Inflammatory macrophage treated with lipopolysaccharide for 4 hours (primary cell): ENCODE results near the gene BOLA2B.
A peak's percentile ranks its signal among the peaks of the same experiment; 100 is the strongest.
"Not testable (repeated sequence)": the region's sequence is repeated elsewhere in the genome, so short reads cannot be mapped to it uniquely, and the experiment has no call there.

Source experiments
- DNase-seq: peaks from one replicate; pipeline ENCODE4 v3.0.0-alpha.2; 2020

Gene BOLA2B

DNA sequence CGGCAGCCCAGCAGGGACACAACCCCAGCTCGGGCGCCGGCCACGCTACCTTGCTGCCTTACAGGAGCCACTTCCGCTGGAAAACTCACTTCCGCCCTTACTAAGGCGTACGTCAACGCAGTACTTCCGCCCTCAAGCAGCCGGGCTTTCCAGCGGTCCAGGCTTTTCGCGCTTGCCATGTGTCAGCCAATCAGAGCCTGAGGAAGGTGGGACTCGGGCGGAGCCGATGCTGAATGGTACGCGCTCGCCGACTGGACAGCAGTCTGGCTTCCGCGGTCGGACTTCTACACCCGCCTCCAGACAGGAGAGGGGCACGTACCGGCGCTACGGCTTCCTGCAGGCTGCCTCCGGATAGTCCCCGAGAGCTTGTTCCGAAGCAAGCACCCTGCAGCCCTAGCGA is at the start of gene BOLA2B, which contains the start of gene SLX1A:
TSS of gene BOLA2B (minus strand) at position 52 of the 400 bp plus-strand sequence. CDS start 71 bp downstream, outside the sequence.
TSS of gene SLX1A (plus strand) at position 261 of the 400 bp plus-strand sequence. CDS start 210 bp downstream, outside the sequence.
- DNase-seq = not testable (repeated sequence)

- not testable (repeated sequence) for DNase-seq
Measured at GRCh38 chr16:30217082-30217481, 23.6 kb upstream of the BOLA2B start.

GRCh38 chr16:30211414-30211813 is 17.9 kb upstream of the BOLA2B start:
- not testable (repeated sequence) for DNase-seq

DNA sequence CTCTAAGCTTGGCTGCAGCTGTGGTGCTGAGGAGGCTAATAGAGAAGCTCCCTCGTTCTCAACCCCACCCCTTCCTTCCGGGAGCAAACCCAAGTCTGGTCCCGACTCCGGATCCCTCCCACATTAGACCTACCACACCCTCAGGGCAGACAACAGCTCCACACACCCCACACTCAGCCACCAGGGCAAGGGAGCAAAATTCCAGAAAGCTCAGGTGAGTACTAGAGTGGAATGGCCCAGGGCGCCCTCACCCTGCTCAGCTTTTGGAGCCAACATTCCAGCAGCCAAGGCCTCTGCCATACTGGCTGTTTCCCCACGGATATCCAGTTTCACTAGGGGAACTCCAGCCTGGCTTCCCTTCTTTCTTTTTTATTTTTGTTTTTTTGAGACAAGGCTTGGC is 15.6 kb upstream of the BOLA2B start:
- DNase-seq = not testable (repeated sequence)

- DNase-seq = not testable (repeated sequence)
Measured at GRCh38 chr16:30207063-30207704, 13.7 kb upstream of the BOLA2B start.

- not testable (repeated sequence) for DNase-seq
Measured at GRCh38 chr16:30206252-30206651, 12.8 kb upstream of the BOLA2B start.

DNA sequence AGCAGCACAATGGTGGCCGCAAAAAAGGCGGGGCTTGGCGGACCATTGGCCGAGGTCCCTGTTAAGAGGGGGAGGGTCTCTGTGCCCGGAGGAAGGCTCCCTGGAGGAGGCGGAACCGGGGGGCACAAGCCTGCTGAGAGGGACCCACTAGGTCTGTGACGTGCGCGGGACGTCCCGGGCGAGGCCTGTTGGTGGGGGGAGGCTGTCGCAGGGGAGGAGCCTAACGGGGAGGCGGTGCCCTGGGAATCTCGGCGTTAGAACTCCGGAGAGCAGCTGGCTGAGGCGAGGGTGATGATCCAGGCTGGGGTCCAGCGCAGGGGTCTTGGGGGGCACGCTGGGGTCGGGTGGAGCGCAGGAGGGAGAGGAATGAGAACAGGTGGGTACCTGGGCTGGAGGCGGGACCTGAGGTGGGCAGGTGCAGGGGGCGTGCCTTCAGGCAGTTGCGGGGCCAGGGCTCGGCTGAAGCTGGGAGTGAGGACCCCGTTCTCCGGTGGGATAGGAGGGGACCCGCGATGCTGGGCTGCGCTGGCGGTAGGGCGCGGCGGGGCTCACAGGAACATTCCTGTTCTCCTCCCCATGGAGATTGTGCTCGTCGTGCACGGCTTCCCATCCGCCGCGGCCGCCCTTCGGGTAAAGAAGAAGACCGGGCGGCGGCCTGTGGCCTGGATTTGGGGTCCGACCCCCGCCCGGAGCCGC is 12.2 kb upstream of the BOLA2B start:
- not testable (repeated sequence) for DNase-seq

DNA sequence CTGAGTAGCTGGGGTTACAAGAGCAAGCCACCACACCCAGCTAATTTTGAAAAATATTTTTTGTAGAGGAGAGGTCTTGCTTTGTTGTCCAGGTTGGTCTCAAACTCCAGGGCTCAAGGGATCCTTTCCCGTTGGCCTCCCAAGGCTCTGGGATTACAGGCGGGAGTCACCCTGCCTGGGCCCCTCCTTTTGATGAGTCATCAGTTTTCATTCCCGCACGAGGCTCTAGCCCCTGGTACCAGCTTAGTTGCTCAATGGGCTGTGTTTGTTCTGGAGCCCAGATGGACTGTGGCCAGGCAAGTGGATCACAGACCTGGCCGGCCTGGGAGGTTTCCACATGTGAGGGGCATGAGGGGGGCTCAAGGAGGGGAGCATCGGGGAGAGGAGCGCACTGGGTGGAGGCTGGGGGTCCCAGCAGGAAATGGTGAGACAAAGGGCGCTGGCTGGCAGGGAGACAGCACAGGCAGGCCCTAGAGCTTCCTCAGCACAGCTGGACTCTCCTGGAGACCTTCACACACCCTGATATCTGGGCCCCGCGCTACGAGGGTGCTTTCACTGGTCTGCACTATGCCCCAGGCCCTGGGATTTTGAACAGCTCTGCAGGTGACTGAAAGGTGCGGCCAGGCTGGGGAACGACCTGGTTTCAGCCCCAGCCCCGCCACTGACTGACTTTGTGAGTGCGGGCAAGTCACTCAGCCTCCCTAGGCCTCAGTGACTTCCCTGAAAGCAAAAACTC is 6.3 kb upstream of the BOLA2B start:
- DNase-seq = not testable (repeated sequence)

GRCh38 chr16:30199049-30199448 is 5.6 kb upstream of the BOLA2B start, which contains the start of gene SULT1A3:
TSS of gene SULT1A3 (plus strand) at chr16:30199255. CDS start at chr16:30200729, 1,474 bp downstream.
- not testable (repeated sequence) for DNase-seq

DNA sequence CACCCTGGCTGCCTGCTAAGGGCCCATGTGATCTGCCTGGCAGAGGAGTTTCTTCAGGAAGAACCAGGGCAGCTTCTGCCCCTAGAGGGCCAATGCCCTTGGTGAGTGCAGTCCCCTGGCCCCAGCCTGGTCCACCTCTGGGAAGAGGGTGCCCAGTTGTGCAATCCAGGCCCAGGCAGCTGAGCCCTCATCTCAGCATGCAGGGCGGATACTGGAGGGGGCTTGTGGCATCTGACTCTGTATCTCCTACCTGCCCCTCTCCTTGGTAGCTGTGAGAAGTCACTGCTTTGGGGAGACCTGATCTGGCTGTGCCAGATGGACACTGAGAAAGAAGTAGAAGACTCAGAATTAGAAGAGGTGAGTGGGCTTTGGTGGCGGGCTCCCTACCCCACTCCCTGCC is 3.5 kb upstream of the BOLA2B start:
- DNase-seq = not testable (repeated sequence)

DNA sequence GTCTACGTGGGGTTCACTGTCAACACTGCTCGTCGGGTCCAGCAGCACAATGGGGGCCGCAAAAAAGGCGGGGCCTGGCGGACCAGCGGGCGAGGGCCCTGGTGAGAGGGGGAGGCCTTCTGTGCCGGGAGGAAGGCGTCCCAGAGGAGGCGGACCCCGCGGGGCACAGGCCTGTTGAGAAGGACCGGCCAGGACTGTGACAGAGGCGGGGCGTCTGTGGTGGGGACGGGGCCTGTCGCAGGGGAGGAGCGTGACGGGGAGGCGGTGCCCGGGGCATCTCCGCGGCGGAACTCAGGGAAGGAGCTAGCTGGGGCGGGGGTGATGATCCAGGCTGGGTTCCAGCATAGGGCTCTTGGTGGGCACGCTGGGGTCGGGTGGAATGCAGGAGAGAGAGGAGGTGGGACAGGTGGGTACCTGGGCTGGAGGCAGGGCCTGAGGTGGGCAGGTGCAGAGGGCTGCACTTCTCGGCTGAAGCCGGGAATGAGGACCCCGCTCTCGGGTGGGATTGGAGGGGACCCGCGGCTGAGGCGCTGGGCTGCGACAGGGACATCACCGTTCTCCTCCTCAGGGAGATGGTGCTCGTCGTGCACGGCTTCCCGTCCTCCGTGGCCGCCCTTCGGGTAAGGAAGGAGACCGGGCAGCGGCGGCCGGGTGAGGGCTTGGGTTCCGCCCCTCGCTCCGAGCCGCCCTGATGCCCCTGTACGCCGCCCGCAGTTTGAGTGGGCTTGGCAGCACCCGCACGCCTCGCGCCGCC is 883 bp upstream of the BOLA2B start:
- DNase-seq = not testable (repeated sequence)

DNA sequence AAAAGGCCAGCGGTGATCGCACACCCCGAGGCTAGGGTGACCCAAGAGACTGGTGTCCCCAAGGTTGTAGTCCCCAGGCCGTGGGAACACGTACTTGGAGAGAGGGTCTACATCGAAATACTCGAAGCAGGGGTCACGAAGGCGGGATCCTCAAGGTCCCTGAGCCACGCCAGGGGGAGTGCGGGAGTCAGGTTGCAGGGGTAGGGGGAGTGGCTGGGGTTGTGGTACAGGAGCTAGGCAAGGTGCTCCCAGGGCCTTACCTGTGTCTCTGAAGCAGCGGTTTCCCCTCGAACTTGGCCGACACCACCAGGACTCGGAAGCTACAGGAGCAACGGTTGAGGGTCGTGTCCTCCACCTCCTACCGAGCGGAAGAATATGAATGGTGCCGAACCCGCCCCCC is 368 bp downstream of the BOLA2B start:
- not testable (repeated sequence) for DNase-seq

GRCh38 chr16:30191158-30191557 is 2.3 kb downstream of the BOLA2B start:
- DNase-seq = not testable (repeated sequence)

GRCh38 chr16:30187971-30188561 is 5.4 kb downstream of the BOLA2B start:
- no peak for DNase-seq

- DNase-seq = no peak
Measured at GRCh38 chr16:30187556-30187865, 6.0 kb downstream of the BOLA2B start.

GRCh38 chr16:30186782-30187555 is 6.5 kb downstream of the BOLA2B start:
- peak; percentile 78 for DNase-seq

GRCh38 chr16:30186444-30186781 is 7.1 kb downstream of the BOLA2B start:
- DNase-seq = no peak

- peak; percentile 67 for DNase-seq
Measured at GRCh38 chr16:30185683-30186421, 7.6 kb downstream of the BOLA2B start.

DNA sequence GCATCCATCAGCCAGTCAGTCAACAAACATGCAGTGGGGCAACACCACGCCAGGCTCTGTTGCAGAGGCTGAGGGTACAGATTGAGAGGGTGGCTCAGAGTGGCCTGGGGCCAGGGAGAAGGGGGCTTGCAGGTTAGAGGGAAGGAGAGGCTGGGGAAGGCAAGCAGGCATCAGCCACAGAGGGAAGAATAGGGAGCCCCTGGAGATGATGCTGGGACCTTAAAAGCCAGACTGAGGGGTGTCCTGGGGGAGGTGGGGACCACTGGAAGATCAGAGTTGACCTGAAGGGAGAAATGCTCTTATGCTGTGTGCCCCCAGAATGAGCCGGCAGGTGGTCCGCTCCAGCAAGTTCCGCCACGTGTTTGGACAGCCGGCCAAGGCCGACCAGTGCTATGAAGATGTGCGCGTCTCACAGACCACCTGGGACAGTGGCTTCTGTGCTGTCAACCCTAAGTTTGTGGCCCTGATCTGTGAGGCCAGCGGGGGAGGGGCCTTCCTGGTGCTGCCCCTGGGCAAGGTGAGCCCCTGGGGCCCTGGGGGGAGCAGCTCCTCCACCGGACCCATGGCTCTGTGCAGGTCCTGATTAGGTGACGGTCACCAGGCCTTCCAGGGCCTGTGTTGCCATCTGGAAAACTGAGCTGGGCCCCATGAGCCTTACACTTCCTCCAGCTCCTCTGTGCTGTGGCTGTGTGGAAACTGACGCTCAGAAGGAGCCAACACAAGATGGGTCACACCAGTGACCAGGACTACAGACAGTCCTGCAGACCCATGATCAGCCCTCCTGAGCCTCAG is 8.4 kb downstream of the BOLA2B start:
- peak; percentile 54 for DNase-seq
